NCI-H2029 (cell line): ENCODE data around the gene MEX3C.

Source experiments
- DNase-seq: peaks from one replicate; lab custom pipeline; 2025; lab: John Stamatoyannopoulos, UW

The MEX3C gene

DNA sequence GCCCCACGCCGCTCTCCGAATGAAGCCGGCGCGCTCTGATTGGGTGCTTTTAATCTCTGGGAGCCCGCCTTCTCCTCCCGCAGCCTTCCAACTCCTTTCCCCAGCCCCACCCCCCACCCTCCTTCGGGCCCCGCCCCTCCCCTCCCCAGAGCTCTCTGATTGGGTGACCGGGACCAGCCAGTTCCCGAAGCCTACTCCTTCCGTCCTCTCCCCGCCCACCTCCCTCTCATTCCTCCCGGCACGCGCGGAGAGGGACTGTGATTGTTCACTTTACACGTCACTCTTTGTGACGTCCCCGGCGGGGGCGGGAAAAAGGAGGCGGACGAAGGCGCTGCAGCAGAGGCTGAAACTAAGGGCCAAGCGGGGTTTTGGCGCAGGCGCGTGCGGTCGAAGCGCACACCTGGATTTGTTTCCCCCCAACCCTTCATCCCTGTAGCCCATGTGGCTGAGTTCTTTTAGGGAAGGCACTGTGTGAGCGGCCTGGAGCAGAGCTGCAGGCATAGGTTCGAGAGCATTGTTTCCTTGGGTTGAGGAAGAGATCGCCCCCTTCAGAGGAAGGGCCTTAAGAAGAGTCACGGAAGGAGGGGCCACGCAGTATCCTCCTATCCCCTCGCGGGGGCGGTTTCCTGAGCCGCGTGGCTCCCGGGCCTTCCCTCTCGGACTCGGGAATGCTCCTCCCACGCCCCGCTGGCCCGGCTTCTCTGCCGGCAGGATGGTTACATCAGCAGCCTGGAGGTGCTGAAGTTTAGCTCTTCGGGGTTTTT lies at the start of gene MEX3C:
Gene MEX3C (minus strand): TSS at position 21 of the 764 bp plus-strand sequence. CDS start 361 bp downstream, outside the sequence.
- DNase-seq = peak; percentile 93

DNA sequence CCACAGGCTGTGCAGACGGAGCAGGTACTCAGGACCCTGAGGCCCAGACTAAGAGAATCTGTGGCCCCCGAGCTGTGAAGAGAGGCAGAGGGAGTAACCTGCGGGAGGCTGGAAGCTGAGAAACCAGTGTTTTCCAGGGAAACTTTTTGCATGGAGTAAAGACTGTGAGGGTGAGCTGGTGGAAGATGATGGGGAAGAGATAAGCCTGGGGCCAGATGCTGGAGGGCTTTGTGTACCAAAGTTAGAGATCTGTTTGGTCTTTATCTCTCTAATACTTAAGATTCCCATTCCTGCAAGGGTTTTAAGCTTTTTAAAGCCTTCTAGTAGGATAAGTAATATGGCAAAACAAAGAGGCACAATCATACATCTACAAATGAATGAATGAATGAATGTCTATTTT lies 43.7 kb upstream of the MEX3C start:
- no peak for DNase-seq

DNA sequence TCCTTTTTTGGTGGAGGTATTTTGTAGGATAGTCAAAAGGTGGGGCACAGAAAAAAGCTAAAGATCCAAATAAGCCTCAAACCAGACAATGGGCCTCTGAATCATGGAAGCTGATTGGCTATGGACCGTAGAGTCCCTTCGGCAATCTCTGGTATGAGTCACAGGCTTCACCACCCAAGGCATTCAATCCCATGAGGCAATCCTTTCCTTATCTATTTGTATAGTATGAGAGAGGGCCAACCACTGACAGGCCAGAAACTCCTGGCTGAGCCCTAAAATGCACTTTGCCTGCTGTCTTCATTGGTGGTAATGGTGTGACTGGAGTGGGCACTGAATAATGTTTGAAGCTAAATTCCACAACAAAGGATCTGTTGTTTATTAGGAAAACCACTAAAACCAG lies 38.7 kb upstream of the MEX3C start:
- no peak for DNase-seq

DNA sequence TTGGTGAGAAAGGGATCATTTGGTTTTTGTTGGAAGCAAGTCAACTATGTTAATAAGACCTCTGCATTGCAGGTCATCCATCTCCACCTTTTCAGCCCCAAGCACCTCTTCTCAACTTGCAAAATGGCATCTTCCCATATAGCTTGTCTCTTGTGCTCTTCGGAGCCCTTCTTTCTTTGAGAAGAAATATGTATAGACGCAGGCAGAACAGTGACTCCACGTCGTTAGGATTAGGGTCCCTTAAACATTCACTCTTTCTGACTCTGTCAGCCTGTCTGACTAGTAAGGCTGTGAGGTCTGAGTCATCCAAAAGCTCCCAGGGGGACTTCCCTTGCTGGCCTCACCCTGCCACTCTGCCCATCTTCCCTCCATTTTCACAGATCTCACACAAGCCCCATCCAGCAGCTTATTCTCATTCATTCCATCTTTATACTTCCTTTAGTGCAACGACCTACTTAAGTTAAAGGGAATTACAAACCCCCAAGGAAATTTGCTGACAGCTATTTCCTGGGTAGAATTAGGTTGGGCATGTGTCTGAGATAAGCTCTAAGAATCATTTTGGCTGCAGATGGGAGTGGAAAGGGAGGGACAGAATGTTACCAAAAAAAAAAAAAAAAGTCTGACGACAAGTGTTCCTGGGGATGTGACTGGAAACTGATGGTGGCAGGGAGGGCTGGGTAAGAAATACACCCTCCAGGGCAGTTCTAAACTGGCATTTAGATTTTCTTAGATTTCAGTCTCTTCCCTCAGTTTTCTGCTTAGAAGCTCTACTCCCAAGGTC lies 37.7 kb upstream of the MEX3C start:
- no peak for DNase-seq

DNA sequence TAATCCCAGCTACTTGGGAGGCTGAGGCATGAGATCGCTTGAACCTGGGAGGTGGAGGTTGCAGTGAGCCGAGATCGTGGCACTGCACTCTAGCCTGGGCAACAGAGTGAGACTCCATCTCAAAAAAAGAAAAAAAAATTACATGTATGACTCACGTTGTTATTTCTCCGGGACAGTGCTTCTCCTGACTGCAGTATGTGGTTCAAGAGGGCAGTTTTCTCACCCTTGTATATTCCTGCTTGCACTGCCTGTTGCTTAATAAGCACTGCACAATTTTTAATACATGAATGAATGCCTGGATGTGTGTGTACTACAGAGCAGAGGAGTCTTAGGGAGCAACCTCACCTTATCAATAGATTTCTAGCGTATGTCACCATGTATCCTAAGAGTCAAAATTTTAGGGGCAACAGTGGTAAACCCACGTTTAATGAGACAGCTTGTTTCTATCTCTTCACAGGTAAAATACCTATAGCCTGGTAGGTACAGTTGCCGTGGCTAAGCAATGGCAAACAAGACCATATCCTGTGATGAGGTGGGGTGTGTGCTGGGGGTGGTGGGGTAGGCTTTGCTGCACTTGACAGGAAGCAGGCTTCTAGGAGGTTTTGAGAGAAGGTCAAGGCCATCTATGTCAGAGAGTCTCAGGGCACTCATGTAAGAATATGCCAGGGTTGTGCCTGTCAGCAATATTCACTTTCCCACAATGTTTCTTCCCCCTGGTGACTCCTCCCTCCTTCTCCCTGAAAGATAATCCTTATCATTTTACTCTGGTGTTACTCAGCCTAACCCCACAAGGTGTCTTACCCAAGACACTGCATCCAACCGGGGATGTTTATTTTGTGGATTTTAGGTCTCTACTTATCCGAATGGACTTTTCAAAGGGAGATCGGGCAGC lies 36.9 kb upstream of the MEX3C start:
- no peak for DNase-seq

DNA sequence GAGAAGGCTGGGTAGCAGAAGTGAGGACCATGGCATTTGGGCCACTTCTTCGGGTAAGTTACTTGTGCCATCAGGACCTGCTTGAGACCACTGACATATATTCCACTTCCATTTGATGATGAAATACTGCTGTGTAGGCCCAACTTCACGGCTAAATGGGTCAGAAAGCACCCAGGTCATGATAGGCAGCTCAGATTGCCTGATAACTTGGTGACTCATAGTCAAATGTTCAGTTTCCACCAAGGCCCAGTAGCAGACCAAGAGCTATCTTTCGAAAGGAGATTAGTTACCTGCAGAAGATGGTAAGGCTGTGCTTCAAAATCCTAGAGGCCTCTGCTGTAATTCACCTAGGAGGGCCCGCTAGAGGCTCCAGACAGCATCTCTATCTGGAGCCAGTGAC lies 31.8 kb upstream of the MEX3C start:
- no peak for DNase-seq

DNA sequence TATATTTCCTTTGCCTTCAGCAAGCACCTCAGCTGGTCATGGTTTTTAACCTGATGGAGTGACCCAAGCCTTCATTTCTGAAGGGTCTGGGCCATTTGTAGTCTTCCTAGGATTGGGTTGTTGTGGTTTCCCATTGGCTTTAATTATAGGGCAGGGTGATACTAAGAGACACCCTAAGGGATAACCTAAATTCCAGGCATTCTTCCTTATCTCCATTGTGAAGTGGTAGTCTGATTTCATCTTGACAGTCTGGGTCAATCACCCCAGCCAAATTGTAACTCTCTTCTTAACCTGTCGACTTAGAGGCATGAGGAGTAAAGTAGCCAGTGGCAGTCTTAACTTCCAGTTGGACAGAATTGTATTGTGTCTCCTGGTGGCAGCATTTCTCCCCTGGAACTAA lies 30.2 kb upstream of the MEX3C start:
- no peak for DNase-seq

DNA sequence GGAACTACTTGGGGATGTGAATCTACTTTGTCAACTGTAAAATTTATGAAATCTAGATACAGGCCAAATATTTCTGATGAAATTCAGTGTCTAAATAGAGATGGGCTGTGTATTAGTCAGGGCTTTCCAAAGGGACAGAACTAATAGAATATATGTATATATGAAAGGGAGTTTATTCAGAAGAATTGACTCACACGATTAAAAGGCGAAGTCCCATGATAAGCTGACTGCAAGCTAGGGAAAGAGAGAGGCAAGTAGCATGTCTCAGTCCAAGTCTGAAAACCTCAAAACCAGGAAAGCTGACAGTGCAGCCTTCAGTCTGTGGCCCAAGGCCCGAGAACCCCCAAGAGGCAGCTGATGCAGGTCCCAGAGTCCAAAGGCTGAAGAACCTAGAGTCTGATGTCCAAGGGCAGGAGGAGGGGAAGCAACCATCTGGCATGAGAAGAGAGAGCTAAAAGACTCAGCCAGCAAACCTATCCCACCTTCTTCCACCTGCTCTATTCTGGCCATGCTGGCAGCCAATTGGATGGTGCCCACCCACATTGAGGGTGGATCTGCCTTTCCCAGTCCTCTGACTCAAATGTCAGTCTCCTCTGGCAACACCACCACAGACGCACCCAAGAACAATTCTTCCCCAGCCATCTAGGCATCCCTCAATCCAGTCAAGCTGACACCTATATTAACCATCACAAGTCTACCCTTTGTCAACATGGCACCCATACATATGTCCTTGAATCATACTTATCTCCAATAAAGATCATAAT lies 29.3 kb upstream of the MEX3C start:
- no peak for DNase-seq

DNA sequence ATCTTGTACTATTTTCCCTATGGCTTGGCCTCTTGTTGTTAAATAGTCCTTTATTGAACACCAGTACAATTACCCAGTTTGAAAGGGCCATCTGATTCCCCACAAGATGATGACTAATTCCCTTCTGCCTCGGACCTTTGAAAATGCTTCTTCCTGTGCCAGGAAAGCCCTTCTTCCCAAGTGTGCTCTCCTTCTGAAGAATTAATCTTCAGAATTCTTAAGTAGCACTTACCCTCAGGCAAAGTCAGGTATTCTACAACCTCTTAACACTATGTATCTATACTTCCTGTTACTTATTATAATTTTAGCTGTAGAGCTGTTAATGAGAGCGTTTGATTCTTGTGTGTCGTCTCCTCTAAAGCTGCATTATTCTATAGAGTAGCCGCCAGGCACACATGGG lies 28.6 kb upstream of the MEX3C start:
- no peak for DNase-seq

DNA sequence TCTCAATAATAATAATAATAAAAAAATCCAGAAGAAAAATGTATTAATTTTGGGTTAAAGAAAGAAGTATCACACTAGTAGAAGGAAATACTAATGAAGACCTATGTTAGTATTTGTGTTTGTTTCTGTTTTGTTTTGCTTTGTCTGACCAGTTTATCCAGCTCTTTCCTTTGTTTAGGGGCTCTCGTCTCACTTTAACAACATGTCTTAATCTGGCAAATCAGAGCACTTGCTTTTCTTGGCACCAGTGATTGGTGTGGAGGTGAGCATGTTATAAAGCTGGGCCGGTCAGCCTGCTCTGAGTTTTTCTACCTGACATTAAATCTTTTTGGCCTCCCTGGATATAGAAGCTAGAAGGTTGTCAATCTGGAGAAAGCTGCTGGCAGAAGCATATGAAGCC lies 15.1 kb upstream of the MEX3C start:
- no peak for DNase-seq

DNA sequence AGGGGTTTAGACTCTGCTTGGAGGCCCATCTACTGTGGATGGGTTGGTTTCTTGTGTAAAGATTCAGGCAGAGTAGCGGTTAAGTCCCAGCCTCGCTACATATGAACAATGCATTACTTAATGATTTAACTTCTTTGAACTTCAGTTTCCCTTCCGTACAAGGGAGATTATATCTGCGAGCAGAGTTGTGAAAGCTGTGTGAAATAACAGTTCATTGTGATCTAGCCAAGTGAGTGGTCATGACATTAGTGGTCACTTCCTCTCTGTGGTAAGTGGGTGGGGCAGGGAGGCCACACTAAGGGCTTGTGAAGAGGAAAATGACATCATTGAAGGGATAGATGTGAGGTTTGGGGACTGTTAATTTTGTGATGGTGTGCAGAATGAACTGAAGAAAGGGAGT lies 14.1 kb upstream of the MEX3C start:
- no peak for DNase-seq

DNA sequence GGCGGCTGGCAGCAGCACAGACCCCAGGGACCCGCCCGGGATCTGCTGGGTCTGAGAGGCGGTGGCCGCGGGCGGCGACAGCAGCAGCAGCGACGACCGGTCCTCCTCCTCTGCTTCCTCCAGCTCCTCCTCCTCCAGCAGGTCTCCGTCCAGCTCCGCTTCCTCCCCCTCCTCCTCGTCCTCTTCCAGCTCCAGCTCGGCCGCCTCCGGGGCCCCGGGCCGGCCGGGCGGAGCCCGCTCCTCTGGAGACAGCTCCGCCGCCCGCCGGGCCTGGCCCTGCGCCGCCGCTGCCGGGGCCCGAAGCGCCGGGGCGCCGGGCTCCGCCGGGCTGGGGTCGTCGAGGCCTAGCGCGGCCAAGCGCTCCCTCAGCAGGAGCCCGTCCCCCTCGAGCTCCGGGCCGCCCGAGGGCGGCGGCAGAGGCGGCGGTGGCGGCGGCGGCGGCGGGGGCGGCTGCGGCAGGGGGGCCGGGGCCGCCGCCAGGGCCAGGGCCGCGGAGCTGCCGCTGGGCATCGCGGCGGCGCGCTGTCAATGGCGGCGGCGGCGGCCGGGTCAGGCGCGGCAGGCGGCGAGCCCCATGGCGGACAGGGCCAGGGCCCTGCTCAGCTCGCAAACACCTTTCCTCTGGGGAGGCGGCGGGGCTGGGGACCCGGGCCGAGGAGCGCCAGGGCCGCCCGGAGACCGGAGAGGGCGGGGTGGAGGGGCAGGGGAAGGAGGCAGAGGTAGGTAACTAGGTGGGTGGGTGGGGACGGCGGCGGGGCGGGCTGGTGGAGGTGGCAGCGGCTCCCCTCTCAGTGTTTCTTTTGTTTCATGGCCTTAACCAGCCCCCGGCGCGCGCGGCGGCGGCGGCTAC lies 445 bp downstream of the MEX3C start:
- no peak for DNase-seq

DNA sequence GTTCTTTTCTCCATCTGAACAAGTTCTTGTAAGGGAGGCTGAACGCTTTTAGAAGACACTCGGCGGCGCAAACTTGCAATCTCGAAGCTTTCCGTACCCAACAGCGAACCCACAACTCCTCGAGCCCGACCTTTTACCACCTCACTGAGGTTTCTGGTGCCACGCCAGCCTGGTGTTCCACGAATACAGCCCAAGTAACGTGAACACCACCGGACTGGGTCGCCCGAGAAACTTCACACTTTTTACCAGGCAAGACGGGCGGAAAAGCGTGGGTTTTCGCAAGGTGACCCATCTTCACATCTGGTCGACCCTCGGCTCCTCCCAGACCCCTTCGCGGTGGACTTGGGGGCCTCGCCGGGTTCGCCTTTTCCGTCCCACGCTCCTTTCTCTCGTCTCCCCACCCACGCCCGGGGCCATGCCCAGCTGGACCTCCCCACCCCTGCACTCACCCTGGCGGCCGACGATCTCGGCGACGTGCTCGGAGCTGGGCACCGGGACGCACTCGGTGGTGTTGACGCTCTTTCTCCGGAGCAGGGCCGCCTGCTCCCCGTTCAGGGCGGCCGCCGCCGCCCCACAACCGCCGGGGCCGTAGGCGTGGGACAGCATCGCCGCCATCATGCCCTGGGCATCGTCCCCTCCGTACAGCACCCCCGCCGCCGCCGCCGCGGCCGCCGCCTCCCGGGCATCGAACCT lies 1.2 kb downstream of the MEX3C start:
- no peak for DNase-seq

DNA sequence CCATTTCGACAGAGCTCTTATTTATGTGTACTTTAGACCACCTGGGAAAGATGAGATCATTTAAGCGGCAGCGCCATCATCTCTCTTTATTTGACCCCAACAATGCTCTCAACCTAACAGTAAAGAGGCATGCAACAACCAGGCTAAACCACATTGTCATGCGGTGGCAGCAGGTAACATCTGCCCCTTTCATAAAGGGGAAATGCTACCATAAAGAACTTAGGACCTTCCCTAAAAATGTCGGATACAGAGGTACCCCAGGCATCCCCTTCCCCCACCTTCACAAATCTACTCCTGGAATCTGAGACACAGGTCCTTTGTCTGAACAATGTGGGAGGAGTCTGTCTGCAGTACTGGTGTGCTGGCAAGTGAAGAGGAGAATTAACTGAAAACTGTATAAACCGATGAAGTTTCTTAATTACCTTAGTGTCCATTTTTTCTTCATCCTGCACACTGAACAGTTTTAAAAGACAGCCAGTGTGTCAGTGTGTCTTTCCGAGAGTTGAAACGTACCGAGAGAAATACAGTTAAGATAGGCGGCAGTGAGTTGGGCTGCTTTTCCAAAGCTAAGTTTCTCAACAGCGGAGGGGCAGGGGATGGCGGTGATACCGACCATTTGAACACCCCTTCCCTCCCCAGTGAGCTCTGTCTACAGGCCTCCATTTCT lies 1.9 kb downstream of the MEX3C start:
- peak; percentile 23 for DNase-seq

DNA sequence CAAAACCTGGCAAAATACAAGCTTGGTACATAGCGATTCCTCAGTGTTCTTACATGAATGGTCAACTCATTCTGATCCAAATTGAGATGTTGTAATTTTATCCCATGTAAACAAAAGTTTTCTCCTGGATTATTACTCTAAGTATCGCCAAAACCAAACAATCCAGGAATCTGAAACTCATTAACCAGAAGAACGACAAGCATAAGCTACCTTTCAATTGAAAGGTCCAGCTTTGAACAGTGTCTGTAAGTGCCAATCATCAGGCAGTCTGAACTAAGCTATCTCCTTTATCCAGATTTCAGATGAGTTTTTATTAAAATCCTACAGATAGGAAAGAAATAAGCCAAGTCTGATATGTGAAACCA lies 2.4 kb downstream of the MEX3C start:
- no peak for DNase-seq

DNA sequence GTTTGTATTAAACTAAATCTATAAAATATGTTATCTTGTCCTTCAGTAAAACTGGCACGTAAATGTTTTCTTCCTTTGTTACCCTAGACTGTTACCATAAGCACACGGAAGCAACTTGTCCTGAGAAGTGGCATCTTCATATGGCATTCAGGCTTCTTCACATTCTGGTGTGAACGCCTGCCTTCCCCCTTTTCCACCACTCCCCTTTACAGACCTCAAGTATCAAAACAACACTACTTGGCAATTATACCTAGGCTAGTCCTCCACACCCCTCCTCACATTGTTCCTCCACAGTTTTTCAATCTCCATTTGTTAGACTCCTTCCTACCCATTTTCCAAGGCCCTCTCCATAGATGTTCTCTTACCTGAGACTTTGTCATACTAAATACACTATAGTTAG lies 2.9 kb downstream of the MEX3C start:
- DNase-seq = no peak

DNA sequence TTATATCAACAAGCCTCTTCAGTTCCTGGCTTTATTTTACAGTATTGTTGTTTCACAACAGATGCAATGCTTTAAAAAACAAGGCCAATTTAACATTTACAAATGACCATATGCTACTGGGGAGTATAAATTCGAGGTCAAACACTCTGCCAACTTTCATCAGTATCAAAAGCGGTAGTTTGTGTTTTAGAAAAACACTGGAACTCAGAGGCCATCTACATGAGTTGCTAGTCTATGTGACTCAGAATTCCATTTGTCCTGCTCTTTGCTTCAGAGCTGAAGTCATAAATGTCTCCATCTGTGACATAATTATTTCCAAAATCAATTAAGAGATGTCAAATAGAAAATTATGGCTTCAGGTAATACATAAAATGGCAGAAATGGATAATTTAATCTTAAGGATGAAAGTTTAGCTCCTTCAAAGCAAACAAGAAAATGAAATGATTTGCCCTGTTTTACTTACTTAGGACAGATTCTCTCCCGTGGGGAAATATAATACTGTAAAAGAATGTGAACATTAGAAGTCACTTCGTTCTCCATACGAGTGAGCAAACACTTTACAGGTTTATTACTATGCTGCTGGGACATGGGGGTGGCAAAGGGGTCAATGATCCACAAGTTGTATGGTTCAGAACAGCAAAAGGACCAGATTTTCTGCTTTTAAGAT lies 3.7 kb downstream of the MEX3C start:
- no peak for DNase-seq

DNA sequence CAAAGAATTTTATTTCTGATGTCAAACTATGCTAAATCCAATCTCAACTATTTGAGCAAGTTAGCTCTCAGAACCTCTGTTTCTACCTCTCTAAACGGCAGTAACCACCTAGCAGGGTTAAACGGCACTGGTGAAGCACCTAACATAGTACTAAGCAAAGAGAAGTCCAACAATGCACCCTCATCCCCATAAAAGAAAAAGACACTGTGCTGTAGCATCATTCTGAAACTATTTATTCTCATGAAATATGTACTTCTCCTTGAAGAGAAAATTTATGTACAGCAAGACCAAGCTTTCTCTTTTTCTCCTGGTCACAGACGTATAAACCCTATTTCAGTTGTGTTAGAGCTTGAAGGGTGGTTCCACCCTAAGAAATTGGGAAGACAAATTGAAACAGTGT lies 4.8 kb downstream of the MEX3C start:
- DNase-seq = no peak

DNA sequence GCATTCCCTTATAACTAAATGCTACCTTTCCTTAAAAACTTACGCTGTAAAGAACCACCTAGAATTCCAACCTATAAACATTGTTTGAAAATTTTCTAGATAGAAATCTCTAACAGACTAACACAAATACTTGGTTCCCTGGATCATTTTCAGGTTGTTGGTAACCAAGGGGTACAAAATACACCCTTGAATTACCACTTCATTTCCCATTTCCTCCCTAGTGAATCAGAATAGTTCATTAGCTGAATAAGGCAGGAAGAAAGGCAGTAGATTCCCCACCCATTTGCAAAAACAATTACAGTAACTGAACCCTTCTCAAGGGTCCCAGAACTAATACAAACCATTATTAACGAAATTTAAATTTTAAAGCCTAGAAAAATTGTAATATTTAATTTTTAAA lies 5.5 kb downstream of the MEX3C start:
- DNase-seq = no peak
